Glutamatergic neuron (in vitro differentiated cells): Measurements from ENCODE around the gene CENATAC. TPM values are rescaled to one million over a fixed set of nuclear protein-coding genes. Genes with fewer than 3 reads are reported as not detected.

ENCODE experiments used
- DNase-seq: peaks from one replicate; pipeline ENCODE4 v3.0.0; 2022
- H3K27ac Mint-ChIP-seq: one replicate; pipeline ENCODE4 v1.8.0; 2020; ENCODE audit warnings: mild to moderate bottlenecking, mixed read lengths, inconsistent platforms; ENCODE audit not compliant: unreplicated experiment
- H3K27me3 Mint-ChIP-seq: one replicate; pipeline ENCODE4 v1.8.0; 2020; ENCODE audit warnings: mild to moderate bottlenecking, moderate library complexity, mixed read lengths, inconsistent platforms; ENCODE audit not compliant: unreplicated experiment
- H3K36me3 Mint-ChIP-seq: one replicate; pipeline ENCODE4 v1.8.0; 2020; ENCODE audit warnings: mild to moderate bottlenecking, mixed read lengths, inconsistent platforms; ENCODE audit not compliant: unreplicated experiment
- H3K4me1 Mint-ChIP-seq: one replicate; pipeline ENCODE4 v1.8.0; 2020; ENCODE audit warnings: mild to moderate bottlenecking, low read depth, mixed read lengths, inconsistent platforms; ENCODE audit not compliant: unreplicated experiment
- H3K4me3 Mint-ChIP-seq: one replicate; pipeline ENCODE4 v1.8.0; 2020; ENCODE audit warnings: mild to moderate bottlenecking, mixed read lengths, inconsistent platforms; ENCODE audit not compliant: unreplicated experiment
- H3K9me3 Mint-ChIP-seq: one replicate; pipeline ENCODE4 v1.8.0; 2020; ENCODE audit warnings: mild to moderate bottlenecking, moderate library complexity, mixed read lengths, inconsistent platforms; ENCODE audit not compliant: unreplicated experiment
- total RNA-seq: library from RNA; stranded (reverse); fragmentation: NEBNext Ultra II Directional; extraction: Animal tissue kit (Norgen Biotek cat#: 25700); gene quantifications from one replicate; pipeline ENCODE4 v1.2.1, GENCODE V29; 2021; ENCODE audit not compliant: unreplicated experiment
- TF ChIP-seq, protein P1 (sequence below): fragments of 200-600 bp; sonication (generic); IDR thresholded peaks from one replicate; pipeline ENCODE4 v1.5.0; 2021; ENCODE audit not compliant: partially characterized antibody, unreplicated experiment

The CENATAC gene
- total RNA-seq, 1 donor from 2014 or later = 72.3 TPM

DNA sequence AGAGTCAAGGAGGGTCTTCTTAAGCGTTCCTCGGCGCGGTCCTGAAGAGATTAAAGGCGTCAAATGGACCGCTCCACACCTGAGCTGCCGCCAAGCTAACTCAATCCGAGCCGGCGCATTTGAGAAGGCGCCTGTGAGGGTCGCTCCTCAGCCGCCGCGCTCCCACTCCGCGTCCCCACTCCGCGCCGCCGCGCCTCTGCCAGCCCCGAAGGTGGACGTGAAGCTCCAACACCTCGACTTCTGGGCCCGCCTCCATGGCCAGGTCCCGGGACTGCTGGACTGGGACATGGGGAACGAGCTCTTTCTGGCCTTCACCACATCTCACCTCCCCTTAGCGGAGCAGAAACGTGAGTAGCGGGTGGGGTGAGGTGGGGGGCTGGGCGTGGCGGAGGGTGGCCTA, 26.3 kb upstream of the CENATAC start, which contains the start of gene FOXR1:
Gene FOXR1 (plus strand): TSS at position 116 of the 400 bp plus-strand sequence. CDS start 171 bp downstream, at position 287.
- no peaks in the 10 kb centered on the region for H3K9me3 Mint-ChIP-seq
- DNase-seq = no peak
- TF ChIP-seq, protein P1, sequence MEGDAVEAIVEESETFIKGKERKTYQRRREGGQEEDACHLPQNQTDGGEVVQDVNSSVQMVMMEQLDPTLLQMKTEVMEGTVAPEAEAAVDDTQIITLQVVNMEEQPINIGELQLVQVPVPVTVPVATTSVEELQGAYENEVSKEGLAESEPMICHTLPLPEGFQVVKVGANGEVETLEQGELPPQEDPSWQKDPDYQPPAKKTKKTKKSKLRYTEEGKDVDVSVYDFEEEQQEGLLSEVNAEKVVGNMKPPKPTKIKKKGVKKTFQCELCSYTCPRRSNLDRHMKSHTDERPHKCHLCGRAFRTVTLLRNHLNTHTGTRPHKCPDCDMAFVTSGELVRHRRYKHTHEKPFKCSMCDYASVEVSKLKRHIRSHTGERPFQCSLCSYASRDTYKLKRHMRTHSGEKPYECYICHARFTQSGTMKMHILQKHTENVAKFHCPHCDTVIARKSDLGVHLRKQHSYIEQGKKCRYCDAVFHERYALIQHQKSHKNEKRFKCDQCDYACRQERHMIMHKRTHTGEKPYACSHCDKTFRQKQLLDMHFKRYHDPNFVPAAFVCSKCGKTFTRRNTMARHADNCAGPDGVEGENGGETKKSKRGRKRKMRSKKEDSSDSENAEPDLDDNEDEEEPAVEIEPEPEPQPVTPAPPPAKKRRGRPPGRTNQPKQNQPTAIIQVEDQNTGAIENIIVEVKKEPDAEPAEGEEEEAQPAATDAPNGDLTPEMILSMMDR = no peak
- no peaks in the 10 kb centered on the region for H3K36me3 Mint-ChIP-seq
- no peak within 1 kb of the TSS for H3K4me3 Mint-ChIP-seq
- no peak within 1 kb of the TSS for H3K27ac Mint-ChIP-seq
- H3K27me3 Mint-ChIP-seq = peaks cover under 1% of the 10 kb centered on the region
- no peaks in the 10 kb centered on the region for H3K4me1 Mint-ChIP-seq

DNA sequence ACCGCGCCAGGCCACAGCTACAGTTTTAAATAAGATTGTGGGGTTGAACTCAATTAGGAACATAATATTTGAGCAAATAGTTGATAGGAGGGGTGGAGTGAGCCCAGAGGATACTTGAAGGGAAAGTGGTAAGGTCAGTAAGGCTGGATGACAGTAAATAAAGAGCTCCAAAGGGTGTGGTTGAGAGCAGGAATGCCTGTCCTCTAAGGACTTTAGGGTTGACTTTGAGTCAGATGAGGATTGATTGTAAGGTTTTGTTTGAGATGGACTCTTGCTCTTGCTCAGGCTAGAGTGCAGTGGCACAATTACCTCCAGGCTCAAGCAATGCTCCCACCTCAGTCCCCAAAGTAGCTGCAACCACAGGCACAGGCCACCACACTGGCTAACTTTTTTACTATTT, 24.0 kb upstream of the CENATAC start:
- Mint-ChIP-seq H3K36me3 (no peaks in the 10 kb centered on the region), H3K4me1 (no peaks in the 10 kb centered on the region), H3K9me3 (no peaks in the 10 kb centered on the region), H3K27me3 (peaks cover 2% of the 10 kb centered on the region), H3K27ac (no peak overlapping the region), H3K4me3 (no peak overlapping the region)
- TF ChIP-seq, protein P1 = no peak
- no peak for DNase-seq

GRCh38 chr11:118975771-118976709, 21.9 kb upstream of the CENATAC start:
- DNase-seq = no peak
- Mint-ChIP-seq H3K27ac (no peak overlapping the region), H3K4me3 (no peak overlapping the region)

GRCh38 chr11:118979434-118979833, 18.5 kb upstream of the CENATAC start:
- Mint-ChIP-seq H3K36me3 (no peaks in the 10 kb centered on the region), H3K9me3 (no peaks in the 10 kb centered on the region), H3K27ac (no peak overlapping the region), H3K4me1 (peaks cover under 1% of the 10 kb centered on the region), H3K27me3 (peaks cover 2% of the 10 kb centered on the region), H3K4me3 (no peak overlapping the region)
- DNase-seq = no peak
- TF ChIP-seq, protein P1 = no peak

More at GRCh38 chr11:118975771-118976709, 21.9 kb upstream of the CENATAC start:
- TF ChIP-seq, protein P1 = no peak
- Mint-ChIP-seq H3K36me3 (no peaks in the 10 kb centered on the region), H3K4me1 (no peaks in the 10 kb centered on the region), H3K9me3 (no peaks in the 10 kb centered on the region), H3K27me3 (peaks cover 2% of the 10 kb centered on the region)
